Fibroblast of lung (primary cell): ENCODE data around the gene DNAH3. TPM values are rescaled to one million over a fixed set of nuclear protein-coding genes. Genes with fewer than 3 reads are reported as not detected.
"Not testable (repeated sequence)": the region's sequence is repeated elsewhere in the genome, so short reads cannot be mapped to it uniquely, and the experiment has no call there.

Experiments
- DNase-seq, 2 donors: peaks; one replicate each; pipeline versions ENCODE4 v3.0.0 to v3.0.0-alpha.2; 2010; ENCODE audit warnings: low read depth in 2 of 2
- H2AFZ ChIP-seq: 2 replicates; pipeline ENCODE4 v1.5.1; 2012; ENCODE audit warnings: low read length, control low read depth, inconsistent platforms
- H3K27ac ChIP-seq: 2 replicates; pipeline ENCODE4 v1.5.1; 2011; ENCODE audit warnings: low read length, control low read depth; ENCODE audit not compliant: insufficient read depth
- H3K27me3 ChIP-seq: 2 replicates; pipeline ENCODE4 v1.5.1; 2011; ENCODE audit warnings: mild to moderate bottlenecking, low read length; ENCODE audit not compliant: control insufficient read depth, insufficient read depth
- H3K36me3 ChIP-seq: 2 replicates; pipeline ENCODE4 v1.5.1; 2011; ENCODE audit warnings: low read length; ENCODE audit not compliant: control insufficient read depth, insufficient read depth
- H3K4me1 ChIP-seq: 2 replicates; pipeline ENCODE4 v1.5.1; 2011; ENCODE audit warnings: low read length; ENCODE audit not compliant: control insufficient read depth, insufficient read depth; ENCODE audit errors: extremely low read depth
- H3K4me2 ChIP-seq: 2 replicates; pipeline ENCODE4 v1.5.1; 2011; ENCODE audit warnings: low read length, control low read depth; ENCODE audit not compliant: insufficient read depth; ENCODE audit errors: extremely low read depth
- H3K4me3 ChIP-seq, 4 experiments: fragments of 200-600 bp in 1 of 4; sonication (generic) in 1 of 4; replicated peaks in 1 of 4; 2 replicates each; pipeline ENCODE4 v1.5.1; 2011 to 2016; ENCODE audit warnings: low read length in 4 of 4, low read depth in 3 of 4, mild to moderate bottlenecking in 3 of 4, control low read depth in 2 of 4, inconsistent platforms in 1 of 4, mixed read lengths in 1 of 4; ENCODE audit not compliant: insufficient read depth in 1 of 4; ENCODE audit errors: control extremely low read depth in 1 of 4
- H3K79me2 ChIP-seq: 2 replicates; pipeline ENCODE4 v1.5.1; 2012; ENCODE audit warnings: mild to moderate bottlenecking, low read length, inconsistent platforms; ENCODE audit not compliant: control insufficient read depth, insufficient read depth
- H3K9ac ChIP-seq: 2 replicates; pipeline ENCODE4 v1.5.1; 2011; ENCODE audit warnings: mild to moderate bottlenecking, low read length, control low read depth; ENCODE audit not compliant: insufficient read depth
- H3K9me3 ChIP-seq: 2 replicates; pipeline ENCODE4 v1.5.1; 2012; ENCODE audit warnings: low read depth, low read length; ENCODE audit not compliant: control insufficient read depth, insufficient read depth
- H4K20me1 ChIP-seq: 2 replicates; pipeline ENCODE4 v1.5.1; 2011; ENCODE audit warnings: low read length; ENCODE audit not compliant: control insufficient read depth, insufficient read depth; ENCODE audit errors: extremely low read depth
- CTCF ChIP-seq, 2 donors: IDR thresholded peaks in 1 of 2; conservative IDR thresholded peaks in 1 of 2; 1 replicate in 1 of 2; 2 replicates in 1 of 2; pipeline ENCODE4 v1.5.1; 2011 to 2012; ENCODE audit warnings: low read length in 2 of 2, control low read depth in 1 of 2, inconsistent platforms in 1 of 2, low read depth in 1 of 2, mild to moderate bottlenecking in 1 of 2
- EZH2 ChIP-seq: IDR thresholded peaks from 2 replicates; pipeline ENCODE4 v1.5.1; 2012; ENCODE audit warnings: low read length, control low read depth, mild to moderate bottlenecking; ENCODE audit errors: missing control alignments
- polyA plus RNA-seq, 2 donors: library from polyadenylated mRNA; depleted of rRNA in 1 of 2; stranded (reverse) in 1 of 2; unstranded in 1 of 2; fragments of >200 nt; gene quantifications; 2 replicates each; pipeline ENCODE4 v1.2.1, GENCODE V29; 2011 to 2012; ENCODE audit warnings: missing spikeins in 1 of 2
- total RNA-seq: library from RNA; depleted of rRNA; stranded (reverse); fragments of >200 nt; gene quantifications from 2 replicates; pipeline ENCODE4 v1.2.1, GENCODE V29; 2014

The DNAH3 gene
- total and polyA plus RNA-seq, 2 donors (not counting 1 experiment from before 2014, with no cell fraction given): not detected

- H3K27ac ChIP-seq: no peak overlapping the region
- no peaks in the 10 kb centered on the region for H4K20me1 ChIP-seq
- TF ChIP-seq EZH2: no peak
- TF ChIP-seq CTCF (conservative IDR thresholded peaks at IDR 0.05 in 1 of 2, IDR thresholded peaks at IDR 0.05 in 1 of 2; ENCODE audit: low read depth in 1 of 2, low read length in 2 of 2): no peak
- H3K27me3 ChIP-seq: peaks cover 2% of the 10 kb centered on the region
- H3K9me3 ChIP-seq: no peaks in the 10 kb centered on the region
- H3K9ac ChIP-seq: no peak overlapping the region
- H3K79me2 ChIP-seq: no peaks in the 10 kb centered on the region
- no peak for DNase-seq
- H3K4me1 ChIP-seq: no peaks in the 10 kb centered on the region
- no peaks in the 10 kb centered on the region for H3K36me3 ChIP-seq
- H2AFZ ChIP-seq: no peak overlapping the region
- no peak overlapping the region for H3K4me3 ChIP-seq
- no peak overlapping the region for H3K4me2 ChIP-seq
These were observed 153.5 kb downstream of the DNAH3 start for GRCh38 chr16:20997147-20997546.

GRCh38 chr16:20995711-20996110, 154.9 kb downstream of the DNAH3 start:
- Histone ChIP-seq H3K4me1 (no peaks in the 10 kb centered on the region), H3K4me2 (no peak overlapping the region), H3K36me3 (no peaks in the 10 kb centered on the region), H4K20me1 (no peaks in the 10 kb centered on the region), H3K9ac (no peak overlapping the region), H3K27ac (no peak overlapping the region), H3K4me3 (no peak overlapping the region), H3K79me2 (no peaks in the 10 kb centered on the region), H2AFZ (no peak overlapping the region), H3K9me3 (no peaks in the 10 kb centered on the region), H3K27me3 (peaks cover 2% of the 10 kb centered on the region)
- DNase-seq: no peak
- TF ChIP-seq EZH2: no peak
- TF ChIP-seq CTCF (conservative IDR thresholded peaks at IDR 0.05 in 1 of 2, IDR thresholded peaks at IDR 0.05 in 1 of 2; ENCODE audit: low read depth in 1 of 2, low read length in 2 of 2): no peak

GRCh38 chr16:20989496-20990070, 161.1 kb downstream of the DNAH3 start:
- not testable (repeated sequence) for H3K4me2 ChIP-seq, H3K9ac ChIP-seq, H3K4me1 ChIP-seq, H3K9me3 ChIP-seq, H3K27me3 ChIP-seq, H2AFZ ChIP-seq, H3K79me2 ChIP-seq, DNase-seq, H3K27ac ChIP-seq, H3K36me3 ChIP-seq, H3K4me3 ChIP-seq, H4K20me1 ChIP-seq
